Cardiac fibroblast (primary cell): ENCODE measurements around the gene MPC1L.

Experiments
- DNase-seq, 2 donors: peaks; one replicate each; pipeline versions ENCODE4 v3.0.0 to v3.0.0-alpha.2; 2010; ENCODE audit warnings: low read depth in 2 of 2
- H3K4me3 ChIP-seq, 2 donors: replicated peaks in 1 of 2; 1 replicate in 1 of 2; 2 replicates in 1 of 2; pipeline ENCODE4 v1.5.1; 2011; ENCODE audit warnings: low read depth in 2 of 2, low read length in 2 of 2, mild to moderate bottlenecking in 2 of 2, moderate library complexity in 1 of 2
- TF ChIP-seq, protein P1 (sequence below): IDR thresholded peaks from one replicate; pipeline ENCODE4 v1.5.1; 2011; ENCODE audit warnings: low read depth, mild to moderate bottlenecking, low read length, inconsistent platforms

The MPC1L gene

DNA sequence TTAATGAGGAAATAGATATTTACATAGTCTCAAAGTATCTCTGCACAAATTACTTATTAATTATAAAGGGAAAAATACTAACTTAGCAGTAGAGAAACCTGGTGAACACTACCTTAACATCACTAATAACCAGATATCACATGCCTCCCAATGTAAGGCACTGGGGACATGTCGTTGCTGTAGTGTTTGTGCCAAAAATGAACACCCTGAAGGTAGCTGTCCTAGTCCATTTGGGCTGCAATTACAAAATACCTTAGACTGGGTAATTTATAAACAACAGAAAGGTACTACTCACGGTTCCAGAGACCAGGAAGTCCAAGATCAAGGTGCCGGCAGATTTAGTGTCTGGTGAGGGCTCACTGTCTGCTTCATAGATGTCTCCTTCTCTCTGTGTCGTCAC, 10.7 kb upstream of the MPC1L start:
- H3K4me3 ChIP-seq = no peak overlapping the region
- TF ChIP-seq, protein P1, sequence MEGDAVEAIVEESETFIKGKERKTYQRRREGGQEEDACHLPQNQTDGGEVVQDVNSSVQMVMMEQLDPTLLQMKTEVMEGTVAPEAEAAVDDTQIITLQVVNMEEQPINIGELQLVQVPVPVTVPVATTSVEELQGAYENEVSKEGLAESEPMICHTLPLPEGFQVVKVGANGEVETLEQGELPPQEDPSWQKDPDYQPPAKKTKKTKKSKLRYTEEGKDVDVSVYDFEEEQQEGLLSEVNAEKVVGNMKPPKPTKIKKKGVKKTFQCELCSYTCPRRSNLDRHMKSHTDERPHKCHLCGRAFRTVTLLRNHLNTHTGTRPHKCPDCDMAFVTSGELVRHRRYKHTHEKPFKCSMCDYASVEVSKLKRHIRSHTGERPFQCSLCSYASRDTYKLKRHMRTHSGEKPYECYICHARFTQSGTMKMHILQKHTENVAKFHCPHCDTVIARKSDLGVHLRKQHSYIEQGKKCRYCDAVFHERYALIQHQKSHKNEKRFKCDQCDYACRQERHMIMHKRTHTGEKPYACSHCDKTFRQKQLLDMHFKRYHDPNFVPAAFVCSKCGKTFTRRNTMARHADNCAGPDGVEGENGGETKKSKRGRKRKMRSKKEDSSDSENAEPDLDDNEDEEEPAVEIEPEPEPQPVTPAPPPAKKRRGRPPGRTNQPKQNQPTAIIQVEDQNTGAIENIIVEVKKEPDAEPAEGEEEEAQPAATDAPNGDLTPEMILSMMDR = no peak
- DNase-seq = no peak

DNA sequence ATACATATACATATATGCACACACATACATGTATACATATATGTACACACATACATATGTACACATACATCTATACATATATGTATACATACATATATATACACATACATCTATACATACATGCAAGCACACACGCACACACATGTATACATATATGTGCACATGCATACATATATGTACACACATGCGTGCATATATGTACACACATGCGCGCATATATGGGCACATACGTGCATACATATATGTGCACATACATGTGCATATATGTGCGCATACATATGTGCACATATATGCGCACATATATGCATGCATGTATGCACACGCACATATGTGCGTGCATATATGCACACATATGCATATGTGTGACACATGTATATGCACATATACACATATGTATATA, 7.3 kb upstream of the MPC1L start:
- no peak for DNase-seq
- TF ChIP-seq, protein P1 = no peak

DNA sequence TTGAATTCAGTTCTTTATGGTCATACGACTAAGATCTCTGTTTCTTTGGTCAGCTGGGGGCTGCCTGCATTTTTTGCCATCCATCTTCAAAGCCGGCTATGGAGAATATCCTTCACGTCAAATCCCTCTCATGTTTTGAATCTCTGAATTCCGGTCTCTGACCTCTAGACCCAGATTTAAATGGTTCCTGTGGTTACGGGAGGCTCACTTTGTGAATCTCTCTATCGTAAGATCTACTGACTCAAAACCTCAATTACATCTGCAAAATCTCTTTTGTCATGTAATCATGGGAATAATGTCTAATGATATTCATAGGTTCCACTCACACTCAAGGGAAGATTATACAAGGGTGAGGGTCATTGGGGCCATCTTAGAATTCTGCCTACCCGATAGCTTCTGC, 5.7 kb upstream of the MPC1L start:
- DNase-seq = peak in 1 of 2 donors; percentile 6
- no peak overlapping the region for H3K4me3 ChIP-seq
- TF ChIP-seq, protein P1 = no peak

More for the DNA sequence above, 7.3 kb upstream of the MPC1L start:
- H3K4me3 ChIP-seq = no peak overlapping the region

DNA sequence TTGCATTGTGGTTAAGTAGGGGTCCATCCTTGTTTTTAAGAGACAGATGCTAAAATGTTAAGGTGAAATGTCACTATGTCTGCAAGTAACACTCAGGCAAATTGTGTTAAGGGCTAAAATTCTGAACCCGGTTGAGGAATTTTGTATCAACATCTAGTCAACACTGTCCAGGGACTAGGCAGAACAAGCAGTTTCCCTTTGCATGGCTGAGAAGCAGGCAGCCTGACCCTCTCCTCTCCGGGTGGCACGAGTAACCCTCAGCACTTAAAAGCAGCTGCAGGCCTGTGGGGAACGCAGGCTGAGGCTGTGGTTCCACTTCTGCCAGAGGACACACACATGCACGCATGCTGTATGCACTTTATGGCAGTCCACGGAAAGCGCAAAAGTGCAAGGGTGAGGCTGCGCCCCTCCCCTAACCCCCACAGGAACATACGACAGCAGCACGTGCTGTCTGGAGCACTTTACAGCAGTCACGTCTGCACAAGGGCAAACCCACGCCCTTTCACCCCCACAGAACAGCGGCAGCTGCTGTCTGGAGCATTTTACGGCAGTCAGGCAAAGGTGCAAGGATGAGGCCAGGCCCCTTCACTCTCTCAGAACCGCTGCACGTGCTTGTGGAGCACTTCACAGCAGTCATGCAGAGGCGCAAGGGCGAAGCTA, 619 bp upstream of the MPC1L start:
- TF ChIP-seq, protein P1 = no peak
- H3K4me3 ChIP-seq = no peak overlapping the region
- no peak for DNase-seq

DNA sequence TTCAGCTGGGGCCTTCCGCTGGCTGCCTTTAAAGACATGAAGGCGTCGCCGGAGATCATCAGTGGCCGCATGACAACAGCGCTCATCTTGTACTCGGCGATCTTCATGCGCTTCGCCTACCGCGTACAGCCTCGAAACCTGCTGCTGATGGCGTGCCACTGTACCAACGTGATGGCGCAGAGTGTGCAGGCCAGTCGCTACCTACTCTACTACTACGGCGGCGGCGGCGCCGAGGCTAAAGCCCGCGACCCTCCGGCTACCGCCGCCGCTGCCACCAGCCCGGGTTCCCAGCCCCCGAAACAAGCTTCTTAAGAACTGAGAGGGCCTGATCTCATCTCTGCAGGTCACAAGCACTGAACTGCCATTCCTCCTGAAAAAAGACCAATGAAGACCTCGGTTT, 437 bp downstream of the MPC1L start:
- TF ChIP-seq, protein P1 = no peak
- no peak overlapping the region for H3K4me3 ChIP-seq
- no peak for DNase-seq

DNA sequence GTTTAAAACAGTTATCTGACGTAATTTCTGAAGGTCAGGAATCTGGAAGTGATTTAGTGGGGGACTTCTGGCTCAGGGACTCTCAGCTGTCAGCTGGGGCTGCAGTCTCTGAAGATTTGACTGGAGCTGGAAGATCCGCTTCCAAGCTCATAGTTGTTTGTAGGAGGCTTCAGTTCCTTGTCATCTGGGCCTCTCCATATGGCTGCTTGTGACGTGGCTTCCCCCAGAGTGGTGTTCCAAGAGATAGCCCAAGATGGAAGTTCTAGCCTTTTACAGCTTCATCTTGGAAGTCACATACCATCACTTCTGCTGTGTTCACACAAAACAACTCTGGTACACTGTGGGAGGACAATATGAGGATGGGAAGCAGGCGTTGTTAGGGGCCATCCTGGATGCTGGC, 2.1 kb downstream of the MPC1L start:
- TF ChIP-seq, protein P1 = no peak
- H3K4me3 ChIP-seq = no peak overlapping the region
- no peak for DNase-seq

DNA sequence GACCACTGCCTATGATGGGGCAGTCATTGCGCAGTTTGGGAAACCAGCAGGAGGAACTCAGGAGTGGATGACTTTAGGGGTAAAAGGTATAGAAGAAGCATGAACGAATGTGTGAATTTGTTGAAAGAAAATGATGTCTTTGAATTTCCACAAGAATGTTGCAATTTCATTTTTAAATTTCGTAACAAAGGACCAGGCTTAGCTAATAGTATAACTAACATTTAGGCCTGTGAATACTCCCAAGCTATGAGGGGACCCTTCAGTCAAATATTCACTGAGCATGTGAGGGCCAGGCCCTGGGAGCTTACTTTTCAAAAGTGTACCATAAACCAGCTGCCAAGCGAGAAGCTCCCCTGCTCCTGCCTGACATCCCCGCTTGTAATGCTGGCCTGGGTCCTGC, 5.3 kb downstream of the MPC1L start:
- TF ChIP-seq, protein P1 = no peak
- H3K4me3 ChIP-seq = no peak overlapping the region

More for the DNA sequence above, 5.3 kb downstream of the MPC1L start:
- DNase-seq = peak; percentile 3 to 34
